Skeletal muscle tissue (tissue), 4 donors: Measurements from ENCODE around the gene COL2A1. TPM values are rescaled to one million over a fixed set of nuclear protein-coding genes. Genes with fewer than 3 reads are reported as not detected.

ENCODE experiments used
- H3K27ac ChIP-seq: one replicate; pipeline ENCODE4 v1.7.0; 2013; ENCODE audit warnings: mild to moderate bottlenecking, low read depth, low read length, inconsistent platforms
- H3K27me3 ChIP-seq, 3 donors: one replicate each; pipeline ENCODE4 v1.7.0; 2013; ENCODE audit warnings: low read length in 3 of 3; ENCODE audit not compliant: control insufficient read depth in 3 of 3, insufficient read depth in 3 of 3
- H3K36me3 ChIP-seq, 3 donors: one replicate each; pipeline ENCODE4 v1.7.0; 2013; ENCODE audit warnings: low read length in 3 of 3; ENCODE audit not compliant: control insufficient read depth in 3 of 3, insufficient read depth in 3 of 3
- H3K4me1 ChIP-seq, 3 donors: one replicate each; pipeline ENCODE4 v1.7.0; 2013; ENCODE audit warnings: low read length in 3 of 3, mild to moderate bottlenecking in 3 of 3; ENCODE audit not compliant: control insufficient read depth in 3 of 3, insufficient read depth in 3 of 3
- H3K4me3 ChIP-seq, 3 donors: one replicate each; pipeline ENCODE4 v1.7.0; 2013; ENCODE audit warnings: low read length in 3 of 3
- H3K9ac ChIP-seq, 3 donors: one replicate each; pipeline ENCODE4 v1.7.0; 2013; ENCODE audit warnings: low read length in 3 of 3, mild to moderate bottlenecking in 3 of 3, moderate library complexity in 2 of 3, low read depth in 1 of 3
- H3K9me3 ChIP-seq, 3 donors: one replicate each; pipeline ENCODE4 v1.7.0; 2013; ENCODE audit warnings: low read length in 3 of 3; ENCODE audit not compliant: control insufficient read depth in 3 of 3
- total RNA-seq: library from RNA; depleted of rRNA; stranded (reverse); fragments of >200 nt; gene quantifications from one replicate; pipeline ENCODE4 v1.2.3, GENCODE V29; 2014
- donor health status: Osteomylitis.

Gene COL2A1
- total RNA-seq, 1 donor from 2014 or later: 88.2 TPM

DNA sequence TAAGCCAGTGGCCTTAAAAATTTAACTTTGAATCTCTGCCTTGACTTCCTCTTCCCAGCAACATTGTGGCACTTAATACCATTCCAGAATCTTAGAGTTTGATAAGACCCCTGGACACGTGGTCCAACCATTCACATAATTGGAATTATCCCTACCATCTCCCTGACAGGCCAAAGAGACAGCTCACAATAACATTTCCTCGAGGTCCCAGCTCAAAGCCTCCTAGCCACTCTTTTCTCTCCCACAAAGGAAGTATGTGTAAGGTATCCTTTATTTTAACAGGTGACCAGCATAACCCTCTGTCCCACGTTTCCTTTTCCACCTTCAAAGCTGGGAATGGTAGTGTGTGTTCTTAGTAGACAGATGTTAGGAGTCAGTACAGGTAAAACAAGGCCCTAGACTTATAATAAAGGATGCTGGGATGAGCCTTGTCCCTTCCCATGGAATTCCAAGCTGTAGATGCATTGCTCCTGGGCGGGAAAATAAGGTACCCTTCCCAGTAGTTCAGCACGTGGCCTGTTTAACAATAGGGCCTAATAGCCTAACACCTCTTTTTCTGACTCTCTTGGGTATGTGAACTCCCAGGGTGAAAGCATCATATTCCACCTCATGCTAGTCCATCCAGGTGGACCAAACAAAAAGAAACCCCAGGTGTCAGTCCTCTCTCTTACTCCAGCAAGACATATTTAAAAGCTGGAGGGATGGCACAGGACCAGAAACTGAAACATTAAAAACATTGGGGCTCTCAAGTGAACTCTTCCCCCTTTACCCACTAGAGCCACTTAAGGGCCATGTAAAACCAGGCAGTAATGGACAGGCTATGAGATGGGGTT lies 37.5 kb upstream of the COL2A1 start:
- no peak overlapping the region for H3K27ac ChIP-seq
- H3K4me1 ChIP-seq: peaks cover 0 to 2% (median 0%) of the 10 kb centered on the region in 3 donors
- H3K9ac ChIP-seq: no peak overlapping the region
- H3K36me3 ChIP-seq: peaks cover 10 to 24% (median 21%) of the 10 kb centered on the region in 3 donors
- H3K9me3 ChIP-seq: no peaks in the 10 kb centered on the region
- H3K4me3 ChIP-seq: no peak overlapping the region
- H3K27me3 ChIP-seq: peaks cover 0 to 5% (median 0%) of the 10 kb centered on the region in 3 donors

- Histone ChIP-seq H3K9ac (no peak overlapping the region), H3K36me3 (peaks cover 10 to 11% (median 11%) of the 10 kb centered on the region in 3 donors), H3K4me1 (peaks cover 0 to 2% (median 0%) of the 10 kb centered on the region in 3 donors), H3K9me3 (no peaks in the 10 kb centered on the region), H3K4me3 (no peak overlapping the region), H3K27me3 (peaks cover 0 to 5% (median 0%) of the 10 kb centered on the region in 3 donors), H3K27ac (no peak overlapping the region)
These were observed 36.1 kb upstream of the COL2A1 start for GRCh38 chr12:48040354-48040753.

- Histone ChIP-seq H3K9ac (no peak overlapping the region), H3K9me3 (no peaks in the 10 kb centered on the region), H3K27me3 (peaks cover 0 to 8% (median 0%) of the 10 kb centered on the region in 3 donors), H3K4me3 (no peak overlapping the region), H3K36me3 (no peaks in the 10 kb centered on the region), H3K4me1 (peaks cover 0 to 2% (median 0%) of the 10 kb centered on the region in 3 donors), H3K27ac (no peak overlapping the region)
These were observed 34.9 kb upstream of the COL2A1 start for GRCh38 chr12:48039151-48039550.

- H3K36me3 ChIP-seq: no peaks in the 10 kb centered on the region
- no peak overlapping the region for H3K27ac ChIP-seq
- peaks cover 0 to 8% (median 0%) of the 10 kb centered on the region in 3 donors for H3K27me3 ChIP-seq
- H3K9ac ChIP-seq: no peak overlapping the region
- peaks cover 0 to 2% (median 0%) of the 10 kb centered on the region in 3 donors for H3K4me1 ChIP-seq
- no peaks in the 10 kb centered on the region for H3K9me3 ChIP-seq
- H3K4me3 ChIP-seq: no peak overlapping the region
These were observed 33.8 kb upstream of the COL2A1 start for GRCh38 chr12:48038085-48038484.

DNA sequence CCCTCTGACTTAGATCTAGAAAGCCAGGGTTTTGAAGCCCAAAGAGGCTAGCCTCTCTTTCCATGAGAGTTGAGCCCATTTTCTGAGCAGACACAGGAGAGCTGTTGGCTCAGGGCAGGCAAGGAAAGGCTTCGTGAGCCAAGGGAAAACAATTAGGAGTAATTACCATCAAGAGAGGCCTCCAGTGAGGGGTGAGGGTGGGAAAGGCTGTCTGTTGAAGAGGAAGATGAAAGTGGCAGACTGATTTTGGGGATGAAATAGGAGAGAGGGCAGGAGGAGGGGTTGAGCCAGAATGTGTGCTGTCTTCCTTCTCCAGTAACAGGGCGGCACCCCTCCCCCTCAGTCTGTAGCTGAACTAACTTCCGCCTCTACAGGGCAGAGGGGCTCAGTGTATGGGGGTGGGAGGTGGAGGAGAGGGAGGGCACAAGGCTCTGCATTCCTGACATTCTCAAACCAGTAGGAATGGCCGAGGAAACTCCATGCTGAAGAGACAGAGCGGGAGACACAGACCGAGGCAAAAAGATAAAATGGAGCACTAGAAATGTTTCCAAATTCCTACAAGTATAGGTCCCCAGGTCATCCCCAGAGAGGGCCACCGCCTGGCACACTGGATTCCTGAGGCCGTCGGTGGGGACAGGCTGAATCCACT lies 33.1 kb upstream of the COL2A1 start:
- H3K27me3 ChIP-seq: peaks cover 0 to 8% (median 0%) of the 10 kb centered on the region in 3 donors
- no peak overlapping the region for H3K4me3 ChIP-seq
- H3K27ac ChIP-seq: no peak overlapping the region
- peaks cover 0 to 2% (median 0%) of the 10 kb centered on the region in 3 donors for H3K4me1 ChIP-seq
- no peaks in the 10 kb centered on the region for H3K36me3 ChIP-seq
- no peak overlapping the region for H3K9ac ChIP-seq
- H3K9me3 ChIP-seq: no peaks in the 10 kb centered on the region

DNA sequence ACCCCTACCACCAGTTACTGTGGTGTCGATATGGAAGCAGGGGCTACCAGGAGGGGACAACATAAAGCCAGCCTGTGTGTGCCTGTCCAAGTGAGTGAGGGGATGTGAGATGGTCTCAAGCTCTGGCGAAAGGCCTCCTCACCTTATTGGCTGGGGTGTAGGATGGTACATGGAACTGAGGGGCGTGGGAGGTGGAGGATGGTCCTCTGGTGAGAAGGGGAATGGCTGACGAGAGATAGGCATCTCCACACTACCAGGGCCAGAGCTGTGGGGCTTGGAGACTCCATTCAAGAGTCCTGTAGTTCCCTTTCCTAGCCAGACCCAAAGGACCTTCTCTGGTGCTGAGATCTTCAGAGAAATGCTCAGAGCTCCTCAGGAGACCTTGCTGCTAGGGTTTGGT lies 32.5 kb upstream of the COL2A1 start:
- H3K36me3 ChIP-seq: no peaks in the 10 kb centered on the region
- peaks cover 0 to 8% (median 0%) of the 10 kb centered on the region in 3 donors for H3K27me3 ChIP-seq
- H3K9me3 ChIP-seq: no peaks in the 10 kb centered on the region
- no peak overlapping the region for H3K9ac ChIP-seq
- peaks cover 0 to 2% (median 0%) of the 10 kb centered on the region in 3 donors for H3K4me1 ChIP-seq
- H3K4me3 ChIP-seq: no peak overlapping the region
- H3K27ac ChIP-seq: no peak overlapping the region

DNA sequence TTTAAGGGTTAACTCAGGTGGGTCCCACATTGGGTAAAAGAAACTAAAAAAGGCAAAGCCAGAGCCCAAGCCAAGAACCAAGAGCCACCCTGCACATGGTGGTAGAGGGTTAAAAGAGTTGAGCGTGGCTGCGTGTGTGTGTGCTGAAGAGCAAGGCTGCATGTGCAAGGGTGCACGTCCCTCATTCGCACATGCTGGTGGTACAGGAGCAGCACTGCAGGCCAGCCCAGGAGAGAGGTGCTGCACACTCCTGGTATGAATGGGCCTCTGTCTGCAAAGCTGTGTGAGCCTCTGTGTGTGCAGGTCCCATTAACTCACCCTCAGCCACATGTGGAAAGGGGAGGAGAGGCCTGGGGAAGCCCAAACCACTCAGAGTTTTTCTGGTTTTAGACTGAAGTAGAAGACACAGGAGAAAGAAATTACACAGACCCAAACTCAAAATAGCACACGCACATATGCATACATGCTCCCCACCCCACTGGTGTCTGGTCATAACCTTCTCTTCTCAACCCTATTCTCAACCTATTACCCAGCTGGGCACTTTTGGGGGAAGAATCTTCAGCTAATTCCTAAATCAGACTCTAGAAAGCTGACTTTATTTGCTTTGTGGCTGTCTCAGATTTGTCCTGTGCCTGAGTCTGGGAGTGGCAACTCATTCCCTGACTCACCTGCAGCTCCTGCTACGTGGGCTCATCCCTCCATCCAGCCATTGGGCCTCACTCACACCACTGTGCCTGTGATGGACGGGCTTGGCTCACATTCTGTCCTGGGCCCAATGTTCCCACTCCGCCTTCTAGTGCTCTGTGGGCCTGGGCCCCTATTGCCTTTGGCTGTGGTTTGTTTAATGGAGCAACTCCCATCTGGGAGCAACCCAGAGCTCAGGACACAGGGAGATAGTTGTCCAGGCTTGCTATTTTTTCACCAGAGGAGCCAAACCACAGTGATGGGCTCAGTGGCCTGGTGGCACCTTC lies 30.8 kb upstream of the COL2A1 start:
- Histone ChIP-seq H3K27ac (no peak overlapping the region), H3K9ac (no peak overlapping the region), H3K27me3 (peaks cover 0 to 8% (median 0%) of the 10 kb centered on the region in 3 donors), H3K4me1 (peaks cover 0 to 4% (median 2%) of the 10 kb centered on the region in 3 donors), H3K36me3 (no peaks in the 10 kb centered on the region), H3K4me3 (no peak overlapping the region), H3K9me3 (no peaks in the 10 kb centered on the region)

GRCh38 chr12:48033451-48033850 lies 29.2 kb upstream of the COL2A1 start:
- Histone ChIP-seq H3K4me3 (no peak overlapping the region), H3K4me1 (peaks cover 11 to 20% (median 17%) of the 10 kb centered on the region in 3 donors), H3K27me3 (peaks cover 0 to 6% (median 0%) of the 10 kb centered on the region in 3 donors), H3K9me3 (no peaks in the 10 kb centered on the region), H3K27ac (no peak overlapping the region), H3K9ac (no peak overlapping the region), H3K36me3 (no peaks in the 10 kb centered on the region)

- Histone ChIP-seq H3K36me3 (no peaks in the 10 kb centered on the region), H3K4me1 (peaks cover 12 to 22% (median 19%) of the 10 kb centered on the region in 3 donors), H3K4me3 (no peak overlapping the region), H3K9me3 (no peaks in the 10 kb centered on the region), H3K9ac (no peak overlapping the region), H3K27ac (no peak overlapping the region), H3K27me3 (peaks cover 0 to 4% (median 0%) of the 10 kb centered on the region in 3 donors)
These were observed 28.3 kb upstream of the COL2A1 start for GRCh38 chr12:48032597-48032996.
